HG03442 (cell line): ENCODE measurements around the gene HMGN5.
A peak's percentile ranks its signal among the peaks of the same experiment; 100 is the strongest.

ENCODE experiments used
- ATAC-seq: cut with Tn5 transposase; IDR thresholded peaks from one replicate; pipeline ENCODE4 v1.9.1; 2021; ENCODE audit warnings: mild to moderate bottlenecking, moderate library complexity; ENCODE audit not compliant: unreplicated experiment

HMGN5 gene, protein sequence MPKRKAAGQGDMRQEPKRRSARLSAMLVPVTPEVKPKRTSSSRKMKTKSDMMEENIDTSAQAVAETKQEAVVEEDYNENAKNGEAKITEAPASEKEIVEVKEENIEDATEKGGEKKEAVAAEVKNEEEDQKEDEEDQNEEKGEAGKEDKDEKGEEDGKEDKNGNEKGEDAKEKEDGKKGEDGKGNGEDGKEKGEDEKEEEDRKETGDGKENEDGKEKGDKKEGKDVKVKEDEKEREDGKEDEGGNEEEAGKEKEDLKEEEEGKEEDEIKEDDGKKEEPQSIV

GRCh38 chrX:81201671-81202455 is at the start of gene HMGN5, which contains the start of gene SH3BGRL:
TSS of gene HMGN5 (minus strand) at chrX:81201913. CDS start at chrX:81121549, 80,364 bp downstream.
TSS of gene SH3BGRL (plus strand) at chrX:81202102. CDS start at chrX:81202201, 99 bp downstream.
- ATAC-seq = peak; percentile 93

DNA sequence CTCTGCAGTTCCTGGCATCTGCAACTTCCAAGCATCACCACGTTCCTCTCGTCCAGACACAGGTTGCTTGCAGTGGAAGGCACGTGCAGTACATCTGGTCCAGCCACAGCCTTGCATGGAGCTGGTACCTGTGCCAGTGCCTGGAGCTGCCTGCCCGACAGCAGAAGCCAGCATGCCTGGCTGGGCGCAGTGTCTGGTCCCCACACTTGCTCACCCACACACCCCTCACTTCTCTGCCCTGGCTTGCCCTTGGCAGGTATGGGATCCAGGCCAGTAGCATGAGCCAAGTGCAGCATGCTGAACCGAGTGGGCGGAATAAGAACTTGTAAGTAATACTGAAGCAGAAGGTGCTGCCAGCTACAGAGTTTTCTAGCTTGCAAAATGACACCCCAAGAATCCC is 40.0 kb upstream of the HMGN5 start:
- ATAC-seq = no peak

DNA sequence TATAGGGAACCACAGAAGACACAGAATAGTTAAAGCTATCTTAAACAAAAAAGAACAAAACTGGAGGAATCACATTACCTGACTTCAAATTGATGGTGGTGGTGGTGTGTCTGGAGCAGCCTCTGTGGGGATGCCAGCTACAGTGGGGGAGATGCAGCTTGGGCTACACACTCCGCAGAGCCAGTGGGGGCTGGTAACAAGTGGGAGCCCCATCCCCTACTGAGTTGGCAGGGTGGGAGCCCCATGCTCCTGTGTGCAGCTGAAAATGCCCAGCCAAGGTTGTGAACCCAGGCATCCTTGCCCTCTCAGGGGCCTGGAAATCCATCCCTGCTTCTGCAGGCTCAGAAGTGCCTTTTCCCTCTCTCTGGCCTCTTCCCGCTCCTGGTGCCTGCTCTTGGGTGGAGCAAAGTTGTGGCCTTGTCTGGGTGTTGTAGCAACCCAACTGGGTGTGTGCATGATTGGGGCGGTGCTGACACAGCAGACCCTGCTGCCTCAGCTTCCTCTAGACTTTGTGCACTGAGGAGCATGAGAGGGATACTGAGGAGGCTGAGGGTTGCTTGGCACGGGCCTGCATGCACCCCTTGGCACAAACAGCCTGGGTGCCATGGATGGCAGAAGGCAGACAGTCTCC is 39.1 kb upstream of the HMGN5 start:
- ATAC-seq = no peak

- ATAC-seq = no peak
These were observed 36.5 kb upstream of the HMGN5 start for GRCh38 chrX:81238166-81238565.

GRCh38 chrX:81237516-81237915 is 35.8 kb upstream of the HMGN5 start:
- no peak for ATAC-seq

GRCh38 chrX:81232218-81232617 is 30.5 kb upstream of the HMGN5 start:
- no peak for ATAC-seq

- ATAC-seq = no peak
These were observed 29.8 kb upstream of the HMGN5 start for GRCh38 chrX:81231476-81231875.

- ATAC-seq = no peak
These were observed 28.2 kb upstream of the HMGN5 start for GRCh38 chrX:81229901-81230300.

GRCh38 chrX:81229229-81229628 is 27.5 kb upstream of the HMGN5 start:
- ATAC-seq = no peak

DNA sequence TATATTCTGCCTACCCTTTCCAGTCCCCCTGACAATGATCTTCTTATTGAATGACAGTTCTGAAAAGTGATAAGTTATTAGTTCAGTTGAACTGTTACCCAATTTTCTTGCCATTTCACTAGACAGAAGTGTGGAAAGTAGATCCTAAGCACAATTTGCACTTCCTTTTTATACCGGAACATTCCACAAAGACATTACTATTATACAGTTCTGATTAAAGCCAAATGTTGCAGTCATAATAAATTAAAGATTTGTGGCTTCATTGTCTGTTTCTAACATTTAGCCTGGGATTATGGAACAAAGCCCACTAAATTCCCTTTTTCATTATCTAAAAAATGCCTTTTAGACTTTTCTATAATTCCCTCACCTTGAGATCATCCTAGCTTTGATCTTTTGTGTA is 14.0 kb upstream of the HMGN5 start:
- no peak for ATAC-seq

- ATAC-seq = no peak
These were observed 7.2 kb upstream of the HMGN5 start for GRCh38 chrX:81208916-81209315.

DNA sequence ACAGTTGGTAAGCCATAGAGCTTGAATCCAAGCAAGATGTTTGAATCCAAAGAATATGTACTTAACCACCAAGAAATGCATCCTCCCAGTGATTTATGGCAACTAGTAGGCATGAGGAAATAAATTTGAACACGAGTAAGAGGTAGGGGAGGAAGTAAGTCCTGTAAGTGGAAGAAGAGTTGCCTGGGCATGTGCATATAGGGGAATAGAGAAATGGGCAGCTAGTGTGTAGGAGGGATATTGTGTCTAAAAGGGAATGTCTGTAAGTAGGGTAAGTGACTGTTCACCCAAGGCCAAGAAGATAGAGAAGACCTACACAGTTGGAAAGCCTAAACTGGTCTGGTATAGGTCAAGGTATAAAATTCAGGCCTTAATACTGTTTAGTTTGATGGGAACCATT is 4.8 kb upstream of the HMGN5 start:
- no peak for ATAC-seq

DNA sequence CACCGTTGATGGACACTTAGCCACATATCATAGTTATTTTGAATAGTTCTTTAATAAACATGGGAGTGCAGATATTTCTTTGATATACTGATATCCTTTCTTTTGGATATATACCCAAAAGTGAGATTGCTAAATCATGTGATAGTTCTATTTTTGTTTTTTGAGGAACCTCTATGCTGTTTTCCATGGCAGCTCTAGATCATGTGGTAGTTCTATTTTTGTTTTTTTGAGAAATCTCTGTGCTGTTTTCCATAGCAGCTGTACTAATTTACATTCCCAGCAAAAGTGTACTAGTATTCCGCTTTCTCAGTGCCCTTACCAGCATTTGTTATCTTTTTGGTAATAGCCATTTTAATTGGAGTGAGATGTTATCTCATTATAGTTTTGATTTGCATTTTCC is 3.8 kb upstream of the HMGN5 start:
- no peak for ATAC-seq

- ATAC-seq = no peak
These were observed 1.2 kb upstream of the HMGN5 start for GRCh38 chrX:81202943-81203342.

- no peak for ATAC-seq
These were observed 725 bp upstream of the HMGN5 start for GRCh38 chrX:81202456-81202819.

DNA sequence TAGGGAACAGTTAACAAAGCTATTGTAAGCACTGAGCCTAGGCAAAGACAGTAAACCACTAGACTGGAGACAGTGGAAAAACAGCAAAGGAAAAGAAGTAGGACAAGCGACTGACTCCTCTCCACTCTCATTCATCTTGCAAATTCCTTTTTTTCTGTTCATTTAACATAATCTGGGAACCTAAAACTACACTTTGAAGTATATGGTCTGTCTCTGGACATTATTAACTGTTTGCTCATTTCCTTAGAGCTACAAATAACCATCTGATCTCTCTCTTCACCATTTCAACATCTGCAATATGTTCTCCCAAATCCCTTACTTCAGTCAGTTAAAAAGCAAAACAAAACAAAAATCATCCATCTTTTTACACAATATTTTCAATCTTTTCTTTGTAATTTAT is 642 bp downstream of the HMGN5 start:
- no peak for ATAC-seq

DNA sequence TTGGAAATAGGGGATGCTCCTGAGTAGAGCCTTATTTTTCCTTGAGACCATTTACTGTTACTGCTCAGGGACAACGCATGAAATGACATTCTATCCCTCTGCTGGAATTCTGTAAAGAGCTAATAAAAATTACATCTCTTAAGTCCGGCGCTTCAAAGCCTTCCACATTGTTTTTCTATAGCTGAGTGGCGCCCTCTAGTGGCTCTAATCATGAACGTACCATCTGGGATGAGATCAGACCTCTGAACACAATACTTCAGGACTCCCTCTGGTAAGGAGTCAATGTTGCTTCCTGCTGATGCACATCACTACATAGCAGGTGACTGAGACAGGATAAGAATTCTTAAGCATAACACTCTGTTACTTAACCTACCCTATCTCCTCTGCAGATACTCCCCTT is 6.0 kb downstream of the HMGN5 start:
- ATAC-seq = peak; percentile 73

- ATAC-seq = no peak
These were observed 6.5 kb downstream of the HMGN5 start for GRCh38 chrX:81195259-81195658.

DNA sequence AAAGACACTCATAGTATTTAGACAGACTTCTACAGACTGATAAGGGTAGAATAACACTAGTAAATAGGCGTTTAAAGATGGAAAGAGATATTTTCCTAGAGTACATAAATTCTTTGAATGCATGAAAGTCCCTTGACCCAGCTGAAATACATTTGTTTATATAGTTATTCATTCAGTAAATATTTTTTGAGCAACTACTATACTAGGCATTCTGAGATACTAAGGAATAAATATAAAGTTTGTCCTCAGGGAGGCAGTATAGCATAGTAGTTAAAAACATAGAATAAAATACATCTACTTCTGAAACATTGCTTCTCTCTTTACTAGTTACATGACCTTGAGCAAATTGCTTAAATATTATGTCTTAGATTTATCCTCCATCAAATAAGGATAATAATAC is 27.4 kb downstream of the HMGN5 start:
- no peak for ATAC-seq

GRCh38 chrX:81168391-81168790 is 33.3 kb downstream of the HMGN5 start:
- peak; percentile 54 for ATAC-seq

- peak; percentile 98 for ATAC-seq
These were observed 80.0 kb downstream of the HMGN5 start for GRCh38 chrX:81121513-81122363.
